Kidney (tissue), 14 donors: ENCODE data around the gene EN1. TPM values are rescaled to one million over a fixed set of nuclear protein-coding genes. Genes with fewer than 3 reads are reported as not detected.

ENCODE experiments used
- DNase-seq, 5 donors: peaks; one replicate each; pipeline ENCODE4 v3.0.0-alpha.2; 2013 to 2020
- FAIRE-seq: peaks from 2 replicates; lab custom pipeline; 2012; peaks lifted over from hg19 to GRCh38; lab: Jason Lieb, UNC
- H3K27ac ChIP-seq, 2 donors: one replicate each; pipeline ENCODE4 v1.7.0; 2013; ENCODE audit warnings: low read depth in 2 of 2, low read length in 2 of 2, inconsistent platforms in 1 of 2
- H3K27me3 ChIP-seq: one replicate; pipeline ENCODE4 v1.7.1; 2013; ENCODE audit warnings: low read length, inconsistent platforms; ENCODE audit not compliant: control insufficient read depth, insufficient read depth
- H3K36me3 ChIP-seq, 3 donors: one replicate each; pipeline versions ENCODE4 v1.7.0 to v1.7.1; 2013; ENCODE audit warnings: low read length in 3 of 3, control low read depth in 1 of 3, inconsistent platforms in 1 of 3; ENCODE audit not compliant: insufficient read depth in 3 of 3, control insufficient read depth in 2 of 3
- H3K4me1 ChIP-seq, 3 donors: one replicate each; pipeline versions ENCODE4 v1.7.0 to v1.7.1; 2013; ENCODE audit warnings: low read length in 3 of 3, inconsistent platforms in 1 of 3, low read depth in 1 of 3; ENCODE audit not compliant: control insufficient read depth in 2 of 3, insufficient read depth in 2 of 3
- H3K4me3 ChIP-seq, 3 donors: one replicate each; pipeline versions ENCODE4 v1.7.0 to v1.8.1; 2013; ENCODE audit warnings: low read length in 3 of 3, control low read depth in 1 of 3, inconsistent platforms in 1 of 3
- H3K9ac ChIP-seq, 3 donors: one replicate each; pipeline versions ENCODE4 v1.7.0 to v1.7.1; 2013; ENCODE audit warnings: low read length in 3 of 3, control low read depth in 1 of 3, inconsistent platforms in 1 of 3
- H3K9me3 ChIP-seq, 3 donors: one replicate each; pipeline versions ENCODE4 v1.7.0 to v1.7.1; 2013; ENCODE audit warnings: low read length in 3 of 3, control low read depth in 1 of 3, inconsistent platforms in 1 of 3; ENCODE audit not compliant: control insufficient read depth in 2 of 3, insufficient read depth in 1 of 3
- CTCF ChIP-seq: IDR thresholded peaks from 3 replicates; pipeline ENCODE4 v1.5.1; 2012; ENCODE audit warnings: mild to moderate bottlenecking, moderate library complexity, borderline replicate concordance; ENCODE audit not compliant: insufficient read depth; ENCODE audit errors: extremely low read depth
- intact Hi-C: fragments of 100-400 bp; cut with DNase I; formaldehyde crosslinking; loops from one replicate; pipeline ENCODE4 v1.11.1; 2022
- polyA plus RNA-seq: library from polyadenylated mRNA; stranded (reverse); fragments of 350-450 nt; fragmentation: Illumina TruSeq; extraction: RNeasy Lipid Tissue Mini Kit (QIAGEN cat#74804); gene quantifications from one replicate; pipeline ENCODE4 v1.2.3, GENCODE V29; 2014; ENCODE audit warnings: low read depth, low replicate concordance; ENCODE audit not compliant: insufficient read depth
- total RNA-seq: library from RNA; stranded (reverse); fragmentation: NEBNext Ultra II Directional; extraction: Animal tissue kit (Norgen Biotek cat#: 25700); gene quantifications from one replicate; pipeline ENCODE4 v1.2.1, GENCODE V29; 2021
- donor health status: control.
- donor health status: control.
- donor health status: control.
- donor health status: control.
- donor health status: control.
- donor health status: DM: yes; HTN: yes; CAD: no.
- donor health status: Normal renal cell carcinoma (clear cell type).

Gene EN1
- total and polyA plus RNA-seq, 2 donors from 2014 or later = 0.16 TPM; not detected in 1

GRCh38 chr2:118808429-118808809 is 39.0 kb downstream of the EN1 start:
- intact Hi-C loops = no loop called here
- no peak overlapping the region for H3K9ac ChIP-seq
- DNase-seq = peak in 3 of 5 donors; percentile 22 to 40 (median 30)
- H3K27me3 ChIP-seq = peaks cover 3% of the 10 kb centered on the region
- TF ChIP-seq CTCF = no peak
- peak overlapping the region; percentile 21 to 46 (median 31) for H3K4me3 ChIP-seq
- FAIRE-seq = no peak
- H3K4me1 ChIP-seq = no peaks in the 10 kb centered on the region
- no peaks in the 10 kb centered on the region for H3K9me3 ChIP-seq
- H3K36me3 ChIP-seq = no peaks in the 10 kb centered on the region
- H3K27ac ChIP-seq = no peak overlapping the region

- no peak overlapping the region for H3K27ac ChIP-seq
- no peak for FAIRE-seq
- H3K4me3 ChIP-seq = peak overlapping the region; percentile 21 to 46 (median 31)
- no peak for TF ChIP-seq CTCF
- no peak overlapping the region for H3K9ac ChIP-seq
- H3K36me3 ChIP-seq = no peaks in the 10 kb centered on the region
- peaks cover 3% of the 10 kb centered on the region for H3K27me3 ChIP-seq
- DNase-seq = peak in 3 of 5 donors; percentile 30 to 73 (median 61)
- H3K9me3 ChIP-seq = no peaks in the 10 kb centered on the region
- intact Hi-C loops = no loop called here
- H3K4me1 ChIP-seq = no peaks in the 10 kb centered on the region
Observed at GRCh38 chr2:118807668-118808428, 39.6 kb downstream of the EN1 start.

GRCh38 chr2:118806797-118807667 is 40.4 kb downstream of the EN1 start:
- no peak for TF ChIP-seq CTCF
- Histone ChIP-seq H3K27me3 (peaks cover 3% of the 10 kb centered on the region), H3K9ac (no peak overlapping the region), H3K4me3 (no peak overlapping the region), H3K36me3 (no peaks in the 10 kb centered on the region), H3K9me3 (no peaks in the 10 kb centered on the region), H3K4me1 (no peaks in the 10 kb centered on the region), H3K27ac (no peak overlapping the region)
- intact Hi-C loops = no loop called here
- DNase-seq (peak in 4 of 5 donors; percentile 36 to 61 (median 44)), FAIRE-seq (no peak)
